Measurements from ENCODE around the gene SMYD2.

DNA sequence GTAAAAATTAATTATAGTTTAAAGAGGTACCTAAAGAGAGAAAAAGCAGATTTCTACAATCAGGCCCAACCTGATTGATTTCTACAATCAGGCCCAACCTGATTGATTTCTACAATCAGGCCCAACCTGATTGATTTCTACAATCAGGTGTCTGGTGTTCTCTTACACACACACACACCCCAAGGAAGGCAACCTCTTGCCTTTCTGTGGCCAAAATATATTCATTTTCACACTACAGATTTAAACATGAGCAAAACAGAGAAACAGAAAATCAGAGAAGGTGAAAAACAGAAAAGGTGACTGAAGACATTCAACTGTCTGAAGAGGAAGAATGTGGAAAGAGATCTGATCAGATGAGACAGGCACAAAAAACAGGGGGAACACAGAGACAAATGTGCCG is 104.5 kb downstream of the SMYD2 start:
- TF ChIP-seq, protein P1, sequence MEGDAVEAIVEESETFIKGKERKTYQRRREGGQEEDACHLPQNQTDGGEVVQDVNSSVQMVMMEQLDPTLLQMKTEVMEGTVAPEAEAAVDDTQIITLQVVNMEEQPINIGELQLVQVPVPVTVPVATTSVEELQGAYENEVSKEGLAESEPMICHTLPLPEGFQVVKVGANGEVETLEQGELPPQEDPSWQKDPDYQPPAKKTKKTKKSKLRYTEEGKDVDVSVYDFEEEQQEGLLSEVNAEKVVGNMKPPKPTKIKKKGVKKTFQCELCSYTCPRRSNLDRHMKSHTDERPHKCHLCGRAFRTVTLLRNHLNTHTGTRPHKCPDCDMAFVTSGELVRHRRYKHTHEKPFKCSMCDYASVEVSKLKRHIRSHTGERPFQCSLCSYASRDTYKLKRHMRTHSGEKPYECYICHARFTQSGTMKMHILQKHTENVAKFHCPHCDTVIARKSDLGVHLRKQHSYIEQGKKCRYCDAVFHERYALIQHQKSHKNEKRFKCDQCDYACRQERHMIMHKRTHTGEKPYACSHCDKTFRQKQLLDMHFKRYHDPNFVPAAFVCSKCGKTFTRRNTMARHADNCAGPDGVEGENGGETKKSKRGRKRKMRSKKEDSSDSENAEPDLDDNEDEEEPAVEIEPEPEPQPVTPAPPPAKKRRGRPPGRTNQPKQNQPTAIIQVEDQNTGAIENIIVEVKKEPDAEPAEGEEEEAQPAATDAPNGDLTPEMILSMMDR (conservative IDR thresholded peaks at IDR 0.05; ENCODE audit: low read depth, low read length): no peak
- TF ChIP-seq EZH2 (IDR thresholded peaks at IDR 0.05; ENCODE audit: borderline replicate concordance, low read depth, low read length, poor library complexity, severe bottlenecking): no peak

Measured in A673 (cell line).